K562 (cell line): ENCODE measurements around the gene NEMP1. TPM values are rescaled to one million over a fixed set of nuclear protein-coding genes. Genes with fewer than 3 reads are reported as not detected.

Experiments used
- ARID4B ChIP-seq: sonication (generic); formaldehyde crosslinking; IDR thresholded peaks from 2 replicates; pipeline ENCODE4 v1.8.0; 2022; ENCODE audit warnings: mild to moderate bottlenecking, missing genetic modification reagents
- BRD4 ChIP-seq: fragments of 200-600 bp; sonication (generic); IDR thresholded peaks from 2 replicates; pipeline ENCODE4 v1.6.1; 2017; ENCODE audit warnings: inconsistent platforms
- DIDO1 ChIP-seq: fragments of 450-650 bp; IDR thresholded peaks from 2 replicates; pipeline ENCODE4 v1.6.1; 2016; ENCODE audit warnings: low read depth, missing biosample characterization, missing genetic modification characterization
- E2F8 ChIP-seq: fragments of 450-650 bp; IDR thresholded peaks from 2 replicates; pipeline ENCODE4 v1.7.1; 2018; ENCODE audit warnings: mild to moderate bottlenecking, low read depth; ENCODE audit not compliant: partially characterized antibody
- EP400 ChIP-seq: fragments of 450-650 bp; IDR thresholded peaks from 2 replicates; pipeline ENCODE4 v1.6.1; 2017; ENCODE audit warnings: antibody characterized with exemption, mild to moderate bottlenecking, moderate library complexity
- ETV5 ChIP-seq: sonication (generic); formaldehyde crosslinking; IDR thresholded peaks from 2 replicates; pipeline ENCODE4 v1.4.0; 2020; ENCODE audit warnings: low read depth, mild to moderate bottlenecking, missing genetic modification reagents
- KAT8 ChIP-seq: fragments of 450-650 bp; IDR thresholded peaks from 2 replicates; pipeline ENCODE4 v1.6.1; 2016; ENCODE audit warnings: low read depth, mild to moderate bottlenecking
- MAFG ChIP-seq: fragments of 450-650 bp; conservative IDR thresholded peaks from 2 replicates; pipeline ENCODE4 v1.6.1; 2016; ENCODE audit warnings: missing genetic modification characterization, missing compliant biosample characterization
- MNT ChIP-seq, 2 experiments: fragments of 450-650 bp; conservative IDR thresholded peaks; 2 replicates each; pipeline ENCODE4 v1.6.1; 2017; ENCODE audit warnings: mild to moderate bottlenecking in 2 of 2, moderate library complexity in 2 of 2
- SMARCA5 ChIP-seq: fragments of 450-650 bp; IDR thresholded peaks from 2 replicates; pipeline ENCODE4 v1.6.1; 2016
- TCF7L2 ChIP-seq: fragments of 150-350 bp; IDR thresholded peaks from 2 replicates; pipeline ENCODE4 v1.6.1; 2016; ENCODE audit warnings: low read depth, mild to moderate bottlenecking, low read length, moderate library complexity
- TEAD2 ChIP-seq: fragments of 450-650 bp; IDR thresholded peaks from 2 replicates; pipeline ENCODE4 v1.6.1; 2016; ENCODE audit warnings: missing genetic modification characterization, control low read depth, missing compliant biosample characterization
- ZBTB33 ChIP-seq: sonication (generic); formaldehyde crosslinking; IDR thresholded peaks from 2 replicates; pipeline ENCODE4 v1.8.1; 2023; ENCODE audit warnings: mild to moderate bottlenecking, missing genetic modification reagents
- polyA plus RNA-seq, 8 experiments: library from polyadenylated mRNA; depleted of rRNA in 4 of 8; stranded (reverse) in 5 of 8; unstranded in 3 of 8; fragments of >200 nt; fragmentation: Nextera tagmentation in 2 of 8; fragmentation: Illumina TruSeq in 1 of 8; extraction: Ambion mirVana in 2 of 8; extraction: Trizol in 1 of 8; gene quantifications; 2 replicates each; pipeline versions ENCODE4 v1.2.1 to v1.2.3, GENCODE V29; 2011 to 2014; ENCODE audit warnings: inconsistent platforms in 1 of 8, missing spikeins in 1 of 8
- total RNA-seq, 7 experiments: library from RNA; depleted of rRNA in 6 of 7; stranded (reverse); fragments of >200 nt in 6 of 7; fragmentation: Illumina TruSeq in 2 of 7; extraction: Trizol in 2 of 7; gene quantifications; 2 replicates each; pipeline versions ENCODE4 v1.2.1 to v1.2.3, GENCODE V29; 2011 to 2021; ENCODE audit warnings: low replicate concordance in 1 of 7
- TF ChIP-seq, protein P1 (sequence below): fragments of 250-450 bp; sonication (Bioruptor Pico); IDR thresholded peaks from 2 replicates; pipeline ENCODE4 v1.4.0; 2020; ENCODE audit warnings: borderline replicate concordance

Gene NEMP1
- total and polyA plus RNA-seq, 9 of the 15 experiments (the other 6 are each of a cell fraction or from before 2014, with no cell fraction given) = 9.5 to 82.2 (median 41.2) TPM

GRCh38 chr12:57124261-57124877, 45.8 kb upstream of the NEMP1 start (continued):
- 0 out of 2 replicates have a peak, but pooled peaks have one; percentile 13 for TF ChIP-seq ZBTB33 (CRISPR knock-in tag)
- TF ChIP-seq BRD4 = no peak
- no peak for TF ChIP-seq MNT (conservative IDR thresholded peaks at IDR 0.05)
- no peak for TF ChIP-seq TEAD2 (tag)
- no peak for TF ChIP-seq EP400
- TF ChIP-seq TCF7L2 = no peak
- no peak for TF ChIP-seq SMARCA5
- no peak for TF ChIP-seq KAT8
- TF ChIP-seq ARID4B (CRISPR knock-in tag) = no peak
- no peak for TF ChIP-seq ETV5 (CRISPR knock-in tag)
- no peak for TF ChIP-seq MAFG (tag)
- TF ChIP-seq DIDO1 (tag) = no peak
- TF ChIP-seq E2F8 = peak; percentile 30
- TF ChIP-seq, protein P1, sequence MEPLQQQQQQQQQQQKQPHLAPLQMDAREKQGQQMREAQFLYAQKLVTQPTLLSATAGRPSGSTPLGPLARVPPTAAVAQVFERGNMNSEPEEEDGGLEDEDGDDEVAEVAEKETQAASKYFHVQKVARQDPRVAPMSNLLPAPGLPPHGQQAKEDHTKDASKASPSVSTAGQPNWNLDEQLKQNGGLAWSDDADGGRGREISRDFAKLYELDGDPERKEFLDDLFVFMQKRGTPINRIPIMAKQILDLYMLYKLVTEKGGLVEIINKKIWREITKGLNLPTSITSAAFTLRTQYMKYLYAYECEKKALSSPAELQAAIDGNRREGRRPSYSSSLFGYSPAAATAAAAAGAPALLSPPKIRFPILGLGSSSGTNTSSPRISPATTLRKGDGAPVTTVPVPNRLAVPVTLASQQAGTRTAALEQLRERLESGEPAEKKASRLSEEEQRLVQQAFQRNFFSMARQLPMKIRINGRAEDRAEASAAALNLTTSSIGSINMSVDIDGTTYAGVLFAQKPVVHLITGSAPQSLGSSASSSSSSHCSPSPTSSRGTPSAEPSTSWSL (CRISPR knock-in tag) = no peak
